Measurements from ENCODE around the gene AP1B1.

The AP1B1 gene

DNA sequence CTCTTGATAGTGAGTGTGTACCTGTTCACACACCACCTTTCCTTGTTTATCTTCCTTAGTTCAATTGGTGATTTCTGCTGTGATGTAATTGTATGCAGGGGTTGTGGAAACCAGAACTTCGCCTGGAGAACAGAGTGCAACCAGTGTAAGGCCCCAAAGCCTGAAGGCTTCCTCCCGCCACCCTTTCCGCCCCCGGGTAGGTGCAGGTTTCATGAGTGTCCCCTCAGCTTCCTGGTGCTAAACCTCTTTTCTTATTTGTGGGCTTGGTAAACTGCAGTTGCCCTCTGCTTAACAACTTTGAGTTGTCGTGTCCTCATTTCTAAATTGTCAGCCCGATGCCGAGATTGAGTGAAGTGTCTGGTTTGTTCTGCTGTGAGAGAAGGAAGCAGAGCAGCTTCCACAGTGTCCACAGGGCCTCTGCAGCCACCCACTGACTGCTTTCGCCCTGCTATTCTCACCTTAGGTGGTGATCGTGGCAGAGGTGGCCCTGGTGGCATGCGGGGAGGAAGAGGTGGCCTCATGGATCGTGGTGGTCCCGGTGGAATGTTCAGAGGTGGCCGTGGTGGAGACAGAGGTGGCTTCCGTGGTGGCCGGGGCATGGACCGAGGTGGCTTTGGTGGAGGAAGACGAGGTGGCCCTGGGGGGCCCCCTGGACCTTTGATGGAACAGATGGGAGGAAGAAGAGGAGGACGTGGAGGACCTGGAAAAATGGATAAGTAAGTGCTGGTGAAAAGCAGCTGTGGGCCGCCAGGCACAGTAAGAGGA lies 89.1 kb downstream of the AP1B1 start:
- Histone ChIP-seq H3K4me3 (ENCODE audit: low read length) (no peak overlapping the region), H3K4me1 (ENCODE audit: low read length) (no peaks in the 10 kb centered on the region), H3K9ac (ENCODE audit: low read length) (no peak overlapping the region), H2AFZ (ENCODE audit: low read depth, low read length) (no peak overlapping the region), H3K9me3 (ENCODE audit: insufficient read depth, low read length) (no peaks in the 10 kb centered on the region), H3K79me2 (ENCODE audit: low read length) (0 out of 2 replicates have a peak, but pooled peaks cover 3% of the 10 kb centered on the region), H3K27ac (ENCODE audit: low read length) (no peak overlapping the region), H3K4me2 (ENCODE audit: low read length) (no peak overlapping the region), H3K27me3 (ENCODE audit: low read depth, low read length) (no peaks in the 10 kb centered on the region), H4K20me1 (ENCODE audit: insufficient read depth, low read length) (peaks cover 50% of the 10 kb centered on the region), H3K36me3 (replicated peaks; ENCODE audit: low read depth, low read length) (peaks cover 59% of the 10 kb centered on the region)
- TF ChIP-seq, protein P1, sequence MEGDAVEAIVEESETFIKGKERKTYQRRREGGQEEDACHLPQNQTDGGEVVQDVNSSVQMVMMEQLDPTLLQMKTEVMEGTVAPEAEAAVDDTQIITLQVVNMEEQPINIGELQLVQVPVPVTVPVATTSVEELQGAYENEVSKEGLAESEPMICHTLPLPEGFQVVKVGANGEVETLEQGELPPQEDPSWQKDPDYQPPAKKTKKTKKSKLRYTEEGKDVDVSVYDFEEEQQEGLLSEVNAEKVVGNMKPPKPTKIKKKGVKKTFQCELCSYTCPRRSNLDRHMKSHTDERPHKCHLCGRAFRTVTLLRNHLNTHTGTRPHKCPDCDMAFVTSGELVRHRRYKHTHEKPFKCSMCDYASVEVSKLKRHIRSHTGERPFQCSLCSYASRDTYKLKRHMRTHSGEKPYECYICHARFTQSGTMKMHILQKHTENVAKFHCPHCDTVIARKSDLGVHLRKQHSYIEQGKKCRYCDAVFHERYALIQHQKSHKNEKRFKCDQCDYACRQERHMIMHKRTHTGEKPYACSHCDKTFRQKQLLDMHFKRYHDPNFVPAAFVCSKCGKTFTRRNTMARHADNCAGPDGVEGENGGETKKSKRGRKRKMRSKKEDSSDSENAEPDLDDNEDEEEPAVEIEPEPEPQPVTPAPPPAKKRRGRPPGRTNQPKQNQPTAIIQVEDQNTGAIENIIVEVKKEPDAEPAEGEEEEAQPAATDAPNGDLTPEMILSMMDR (IDR thresholded peaks at IDR 0.05; ENCODE audit: low read depth, low read length): no peak
- TF ChIP-seq EZH2phosphoT487 (IDR thresholded peaks at IDR 0.05; ENCODE audit: low read depth): no peak

DNA sequence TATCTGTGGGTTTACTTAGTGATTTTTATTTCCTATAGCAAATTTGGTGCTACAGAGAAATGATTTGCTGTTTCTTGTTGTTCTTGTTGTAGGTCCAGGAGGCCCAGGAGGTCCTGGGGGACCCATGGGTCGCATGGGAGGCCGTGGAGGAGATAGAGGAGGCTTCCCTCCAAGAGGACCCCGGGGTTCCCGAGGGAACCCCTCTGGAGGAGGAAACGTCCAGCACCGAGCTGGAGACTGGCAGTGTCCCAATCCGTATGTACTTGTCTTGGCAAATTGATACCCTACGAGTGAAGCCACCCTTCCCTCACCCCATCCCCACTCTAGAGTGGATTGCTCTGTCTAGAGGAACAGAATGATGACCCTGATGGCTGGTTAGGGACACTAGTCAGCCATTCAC lies 89.7 kb downstream of the AP1B1 start:
- H3K79me2 ChIP-seq (ENCODE audit: low read length): 0 out of 2 replicates have a peak, but pooled peaks cover 3% of the 10 kb centered on the region
- H3K9ac ChIP-seq (ENCODE audit: low read length): no peak overlapping the region
- no peaks in the 10 kb centered on the region for H3K27me3 ChIP-seq (ENCODE audit: low read depth, low read length)
- H3K9me3 ChIP-seq (ENCODE audit: insufficient read depth, low read length): no peaks in the 10 kb centered on the region
- TF ChIP-seq, protein P1 (IDR thresholded peaks at IDR 0.05; ENCODE audit: low read depth, low read length): no peak
- TF ChIP-seq EZH2phosphoT487 (IDR thresholded peaks at IDR 0.05; ENCODE audit: low read depth): no peak
- H2AFZ ChIP-seq (ENCODE audit: low read depth, low read length): no peak overlapping the region
- peaks cover 65% of the 10 kb centered on the region for H3K36me3 ChIP-seq (replicated peaks; ENCODE audit: low read depth, low read length)
- no peak overlapping the region for H3K27ac ChIP-seq (ENCODE audit: low read length)
- H3K4me3 ChIP-seq (ENCODE audit: low read length): no peak overlapping the region
- H4K20me1 ChIP-seq (ENCODE audit: insufficient read depth, low read length): peaks cover 53% of the 10 kb centered on the region
- no peaks in the 10 kb centered on the region for H3K4me1 ChIP-seq (ENCODE audit: low read length)
- H3K4me2 ChIP-seq (ENCODE audit: low read length): no peak overlapping the region

DNA sequence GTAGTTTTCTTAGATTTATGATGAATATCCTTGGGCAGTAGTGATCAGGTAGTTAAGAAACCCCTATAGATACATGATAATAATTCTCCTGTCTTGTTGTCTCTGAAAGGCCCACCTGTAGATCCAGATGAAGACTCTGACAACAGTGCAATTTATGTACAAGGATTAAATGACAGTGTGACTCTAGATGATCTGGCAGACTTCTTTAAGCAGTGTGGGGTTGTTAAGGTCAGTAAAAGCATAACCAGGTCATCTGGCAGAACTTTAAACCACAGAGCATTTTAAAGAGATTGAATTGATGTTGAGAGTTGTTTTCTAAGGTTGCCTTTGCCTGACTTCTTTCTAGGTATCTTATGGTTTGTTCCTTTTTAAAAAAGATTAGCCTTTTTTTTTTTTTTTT lies 96.0 kb downstream of the AP1B1 start:
- Histone ChIP-seq H3K9ac (ENCODE audit: low read length) (no peak overlapping the region), H3K36me3 (replicated peaks; ENCODE audit: low read depth, low read length) (peaks cover 91% of the 10 kb centered on the region), H3K27ac (ENCODE audit: low read length) (no peak overlapping the region), H3K4me1 (ENCODE audit: low read length) (peaks cover 19% of the 10 kb centered on the region), H3K27me3 (ENCODE audit: low read depth, low read length) (no peaks in the 10 kb centered on the region), H3K4me3 (ENCODE audit: low read length) (no peak overlapping the region), H3K9me3 (ENCODE audit: insufficient read depth, low read length) (no peaks in the 10 kb centered on the region), H4K20me1 (ENCODE audit: insufficient read depth, low read length) (peaks cover 65% of the 10 kb centered on the region), H2AFZ (ENCODE audit: low read depth, low read length) (no peak overlapping the region), H3K79me2 (ENCODE audit: low read length) (peaks cover 49% of the 10 kb centered on the region), H3K4me2 (ENCODE audit: low read length) (no peak overlapping the region)
- TF ChIP-seq, protein P1 (IDR thresholded peaks at IDR 0.05; ENCODE audit: low read depth, low read length): no peak
- no peak for TF ChIP-seq EZH2phosphoT487 (IDR thresholded peaks at IDR 0.05; ENCODE audit: low read depth)

DNA sequence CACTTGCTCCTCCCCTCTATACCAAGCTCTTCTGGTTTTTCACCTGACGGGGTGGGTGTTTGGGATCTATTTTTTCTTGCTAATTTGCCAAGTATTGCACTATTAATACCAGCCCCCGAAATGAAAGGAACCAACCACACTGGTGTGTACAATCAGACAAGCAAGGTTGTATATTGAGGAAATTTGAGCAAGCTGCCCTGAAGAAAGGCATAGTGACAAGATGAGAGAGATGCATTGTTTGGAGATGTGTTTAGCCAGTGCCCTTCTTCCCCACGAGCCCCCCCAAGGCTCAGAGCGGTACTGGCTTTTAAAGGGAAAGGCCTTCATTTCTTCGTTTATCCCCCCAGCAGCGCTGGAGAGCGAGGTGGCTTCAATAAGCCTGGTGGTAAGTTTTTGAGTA lies 97.2 kb downstream of the AP1B1 start:
- Histone ChIP-seq H3K4me1 (ENCODE audit: low read length) (peaks cover 22% of the 10 kb centered on the region), H2AFZ (ENCODE audit: low read depth, low read length) (no peak overlapping the region), H3K36me3 (replicated peaks; ENCODE audit: low read depth, low read length) (peaks cover 88% of the 10 kb centered on the region), H3K27ac (ENCODE audit: low read length) (no peak overlapping the region), H3K79me2 (ENCODE audit: low read length) (peaks cover 59% of the 10 kb centered on the region), H3K4me2 (ENCODE audit: low read length) (no peak overlapping the region), H3K4me3 (ENCODE audit: low read length) (no peak overlapping the region), H3K27me3 (ENCODE audit: low read depth, low read length) (no peaks in the 10 kb centered on the region), H3K9ac (ENCODE audit: low read length) (no peak overlapping the region), H3K9me3 (ENCODE audit: insufficient read depth, low read length) (no peaks in the 10 kb centered on the region), H4K20me1 (ENCODE audit: insufficient read depth, low read length) (peaks cover 64% of the 10 kb centered on the region)
- TF ChIP-seq, protein P1 (IDR thresholded peaks at IDR 0.05; ENCODE audit: low read depth, low read length): no peak
- no peak for TF ChIP-seq EZH2phosphoT487 (IDR thresholded peaks at IDR 0.05; ENCODE audit: low read depth)

All from OCI-LY3 (cell line).